CD4-positive, alpha-beta T cell treated with Interleukin-6 at 100 ng/mL for 8 hours (primary cell): ENCODE measurements around the gene LIPC.

ENCODE experiments used
- DNase-seq: peaks from one replicate; pipeline ENCODE4 v3.0.0-alpha.2; 2020; ENCODE audit warnings: mixed read lengths, low spot score

LIPC gene

GRCh38 chr15:58554758-58555157 lies 123.0 kb downstream of the LIPC start:
- DNase-seq: no peak

DNA sequence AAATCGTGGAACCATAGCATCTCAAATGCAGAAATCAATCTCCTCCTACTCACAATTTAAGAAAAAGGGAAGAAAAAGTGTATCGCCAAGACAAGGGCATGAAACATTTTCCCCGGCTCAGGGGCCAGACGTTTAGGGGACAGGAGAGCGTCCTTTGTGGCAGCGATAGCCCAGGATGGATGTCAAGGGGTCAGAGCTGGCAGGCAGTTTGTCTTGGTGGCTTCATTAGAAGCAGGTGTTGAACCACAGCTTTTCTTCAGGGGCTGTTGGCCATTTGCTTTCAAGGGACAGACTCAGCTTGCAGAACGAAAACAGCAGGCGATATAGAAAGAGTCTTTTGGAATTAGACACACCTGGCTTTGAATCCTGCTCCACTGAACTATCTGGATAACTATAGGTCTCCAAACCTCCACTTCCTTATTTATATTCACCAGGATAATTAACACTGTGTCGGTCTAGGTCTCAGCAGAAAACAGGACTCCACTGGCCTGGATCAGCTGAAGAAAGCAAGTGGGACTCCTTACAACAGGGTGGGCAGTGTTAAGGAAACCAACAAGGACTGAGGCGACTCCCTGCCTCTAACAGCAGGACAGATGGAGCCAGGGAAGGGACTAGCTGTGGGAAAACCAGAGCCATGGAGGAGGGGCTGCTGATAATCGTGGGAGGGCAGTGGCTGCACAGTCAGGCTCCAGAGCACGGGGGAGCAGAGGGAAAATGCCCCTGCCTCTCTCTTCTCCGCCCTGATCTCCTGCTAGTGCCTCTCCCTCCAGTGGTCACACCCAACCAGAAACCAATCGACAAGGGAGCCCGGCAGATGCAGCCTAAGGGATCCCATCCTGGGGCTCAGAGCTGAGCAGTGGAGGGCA lies 123.6 kb downstream of the LIPC start:
- no peak for DNase-seq

DNA sequence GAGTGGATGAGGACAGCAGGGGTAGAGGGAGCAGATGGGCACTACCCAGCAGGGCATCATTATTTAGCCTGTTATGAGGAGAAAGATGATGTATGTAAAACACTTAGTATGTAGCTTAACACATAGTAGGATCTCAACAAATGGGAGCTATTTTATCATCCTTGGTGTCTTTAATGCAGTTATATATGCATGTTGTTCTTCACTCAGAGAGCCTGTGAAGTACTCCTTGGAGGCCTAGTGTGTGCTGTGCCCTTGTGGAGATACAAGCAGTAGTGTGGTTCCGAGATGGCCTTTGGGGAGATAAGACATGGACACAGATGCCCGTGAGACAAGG lies 124.2 kb downstream of the LIPC start:
- DNase-seq: no peak

DNA sequence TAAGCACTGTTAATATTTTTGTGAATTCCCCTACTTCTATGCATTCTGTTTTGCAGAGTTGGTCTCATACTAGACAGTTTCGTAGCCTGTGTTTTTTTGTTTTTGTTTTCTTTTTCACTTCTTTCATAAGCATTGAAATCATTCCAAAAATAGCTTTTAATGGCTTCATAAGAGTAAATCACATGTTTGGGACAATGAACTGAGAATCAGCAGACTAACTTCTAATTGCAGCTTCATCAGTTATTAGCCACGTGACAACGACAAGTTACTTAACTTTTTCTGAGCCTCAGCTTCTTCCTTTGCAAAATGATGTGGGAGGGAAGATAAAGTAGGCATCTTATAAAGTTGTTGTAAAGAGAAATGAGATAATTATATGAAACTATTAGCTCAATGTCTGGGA lies 124.8 kb downstream of the LIPC start:
- no peak for DNase-seq

DNA sequence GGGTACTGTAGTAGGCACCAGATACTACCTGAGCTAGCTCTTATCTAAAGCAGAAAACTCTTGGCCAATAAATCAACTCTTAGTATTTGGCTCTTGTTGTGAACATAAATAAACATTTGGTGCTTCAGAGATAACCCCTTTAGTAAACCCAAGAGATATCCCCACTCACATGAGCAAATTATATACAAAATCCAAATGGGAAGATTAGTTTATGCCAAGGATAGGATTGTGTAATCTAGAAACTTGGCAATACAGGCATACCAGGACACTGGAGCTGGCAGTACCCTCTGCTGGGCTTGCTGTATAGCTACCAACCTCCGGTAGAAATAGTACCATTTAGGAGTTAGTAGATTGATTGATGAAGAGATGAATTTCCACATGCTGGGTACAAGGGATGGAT lies 127.0 kb downstream of the LIPC start:
- DNase-seq: no peak

DNA sequence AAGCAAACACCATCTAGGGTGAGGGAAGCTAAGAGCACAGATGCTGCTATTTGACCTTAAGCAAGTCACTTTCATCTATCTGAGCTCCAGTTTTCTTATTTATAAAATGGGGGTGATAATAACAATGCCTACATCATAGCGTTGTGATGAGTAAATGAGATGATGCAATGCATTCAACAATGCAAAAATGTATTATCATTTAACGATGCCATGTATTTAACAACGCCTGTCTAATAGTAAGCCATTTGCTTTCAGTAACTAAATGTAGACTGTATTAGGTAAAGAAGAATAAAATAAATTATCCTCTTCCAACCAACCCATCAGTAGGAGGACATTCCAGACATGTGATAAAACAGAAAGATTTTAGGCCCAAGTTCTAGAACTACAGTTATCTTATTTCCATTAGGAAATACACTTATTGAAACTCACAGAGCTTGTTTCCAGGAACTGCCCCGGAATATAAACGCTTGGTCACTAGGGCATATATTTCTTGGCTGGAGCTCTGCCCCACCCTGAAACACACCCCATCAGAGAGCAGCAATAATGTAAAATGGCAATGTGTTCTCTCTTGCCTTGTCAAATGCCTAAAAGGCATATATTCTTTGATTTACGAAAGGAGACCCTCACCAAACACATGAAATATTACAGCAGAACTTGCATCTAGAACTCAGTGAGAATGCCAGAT lies 128.3 kb downstream of the LIPC start:
- no peak for DNase-seq

GRCh38 chr15:58561321-58561720 lies 129.5 kb downstream of the LIPC start:
- DNase-seq: no peak

- no peak for DNase-seq
These were observed 130.3 kb downstream of the LIPC start for GRCh38 chr15:58562135-58562534.

DNA sequence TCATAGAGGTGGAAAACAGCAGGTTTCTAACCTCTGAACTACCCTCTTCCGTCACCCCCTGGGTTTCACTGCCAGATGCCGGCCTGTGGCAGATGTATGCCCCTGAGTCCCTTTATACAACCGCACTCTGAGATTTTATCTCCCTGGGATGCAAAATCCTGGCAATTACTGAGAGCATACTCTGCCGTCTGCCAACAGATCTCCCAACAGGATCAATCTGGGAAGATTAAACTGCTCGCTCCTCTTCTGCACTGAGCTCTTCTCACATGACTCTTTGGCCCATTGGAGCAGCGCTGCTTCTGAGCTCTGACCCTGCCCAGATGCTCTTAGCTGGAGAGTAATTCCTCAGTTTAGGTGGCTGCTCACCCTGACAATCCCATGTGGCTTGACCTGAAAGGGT lies 133.2 kb downstream of the LIPC start:
- DNase-seq: no peak

DNA sequence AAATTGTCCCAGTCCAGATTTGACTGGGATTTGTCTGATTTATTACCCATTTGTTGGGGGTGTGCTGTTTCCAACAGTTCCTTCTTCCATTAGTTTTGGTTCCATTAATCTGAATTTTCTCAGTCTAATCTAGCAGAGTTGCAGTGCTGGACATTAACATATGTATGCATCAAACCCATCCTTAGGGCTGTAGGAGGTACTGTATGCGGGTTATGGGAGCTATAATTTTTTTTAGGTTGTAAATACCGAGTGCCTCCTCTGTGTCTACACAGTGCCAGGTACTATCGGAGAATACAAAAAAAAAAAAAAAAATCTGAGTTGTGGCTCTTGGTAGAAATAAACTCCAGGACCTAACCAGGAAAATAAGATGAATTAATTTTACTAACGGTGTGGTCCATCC lies 133.8 kb downstream of the LIPC start:
- no peak for DNase-seq

GRCh38 chr15:58566029-58566428 lies 134.2 kb downstream of the LIPC start:
- no peak for DNase-seq

DNA sequence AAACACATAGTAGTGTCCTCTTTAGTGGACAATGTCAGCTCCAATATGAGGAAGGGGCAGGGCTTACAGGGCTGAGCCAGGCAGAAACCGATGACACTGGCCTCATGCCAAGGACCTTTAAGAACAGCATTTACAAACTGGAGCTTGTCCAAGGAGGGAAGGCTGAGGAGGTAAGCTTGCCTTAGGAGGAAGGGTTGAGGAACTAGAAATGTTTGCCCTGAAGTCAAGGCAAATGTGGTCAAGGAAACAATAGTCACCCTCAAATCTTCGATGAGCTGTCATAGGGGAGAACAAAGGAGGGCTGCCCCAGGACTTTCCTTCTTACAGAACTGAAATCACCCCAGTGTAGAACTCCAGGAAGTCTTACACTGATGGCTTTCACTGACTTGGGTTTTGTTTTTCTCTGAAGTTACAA lies 136.4 kb downstream of the LIPC start:
- DNase-seq: no peak

DNA sequence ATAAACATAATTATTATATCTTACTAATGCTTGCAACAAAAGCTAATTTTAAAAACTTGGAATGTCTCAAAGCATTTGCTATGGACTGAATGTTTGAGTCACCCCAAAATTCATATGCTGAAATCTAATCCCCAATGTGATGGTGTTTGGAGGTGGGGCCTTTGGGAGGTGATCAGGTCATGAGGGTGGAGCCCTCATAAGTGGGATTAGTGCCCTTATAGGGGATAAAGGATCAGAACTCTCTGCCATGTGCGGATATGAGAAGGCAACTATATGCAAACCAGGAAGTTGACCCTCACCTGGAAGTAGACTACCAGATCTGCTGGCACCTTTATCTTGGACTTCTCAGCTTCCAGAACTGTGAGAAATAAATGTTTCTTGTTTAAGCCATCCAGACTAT lies 137.7 kb downstream of the LIPC start:
- DNase-seq: no peak

DNA sequence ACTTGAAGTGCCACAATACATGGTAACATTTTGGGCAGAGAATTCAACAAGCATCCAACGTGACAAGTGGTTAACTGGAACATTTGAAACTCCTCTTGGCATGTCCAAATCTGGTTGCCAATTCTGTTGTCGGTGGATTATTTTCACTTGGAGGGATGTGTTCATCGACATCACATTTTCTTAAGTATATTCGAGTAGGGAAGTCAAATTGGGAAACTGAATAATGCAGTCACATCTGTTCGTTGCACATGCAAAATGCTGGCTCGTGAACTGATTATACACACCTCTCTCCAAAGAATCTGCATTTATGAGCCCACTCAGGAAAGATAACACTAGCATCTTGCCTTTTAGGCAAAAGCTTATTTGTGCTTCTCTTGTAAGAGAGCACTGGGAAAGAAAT lies 139.7 kb downstream of the LIPC start:
- no peak for DNase-seq

DNA sequence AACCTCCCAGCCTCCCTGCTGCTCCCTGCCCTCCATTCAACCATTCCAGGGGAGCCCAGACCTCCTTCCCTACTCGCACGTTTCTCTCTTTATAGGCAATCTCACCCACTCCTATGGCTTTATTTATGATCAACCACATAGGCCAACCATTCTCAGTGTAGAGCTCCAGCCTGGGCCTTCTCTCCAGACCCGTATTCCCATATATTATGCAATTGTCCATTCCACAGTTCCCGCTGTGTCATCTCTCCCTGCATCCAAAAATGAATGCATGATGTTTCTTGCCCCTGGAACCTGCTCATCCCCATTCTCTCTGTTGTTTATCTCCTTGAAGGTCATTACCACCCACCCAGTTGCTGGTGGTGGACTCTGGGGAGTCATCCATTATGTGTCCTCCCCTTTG lies 140.7 kb downstream of the LIPC start:
- no peak for DNase-seq

DNA sequence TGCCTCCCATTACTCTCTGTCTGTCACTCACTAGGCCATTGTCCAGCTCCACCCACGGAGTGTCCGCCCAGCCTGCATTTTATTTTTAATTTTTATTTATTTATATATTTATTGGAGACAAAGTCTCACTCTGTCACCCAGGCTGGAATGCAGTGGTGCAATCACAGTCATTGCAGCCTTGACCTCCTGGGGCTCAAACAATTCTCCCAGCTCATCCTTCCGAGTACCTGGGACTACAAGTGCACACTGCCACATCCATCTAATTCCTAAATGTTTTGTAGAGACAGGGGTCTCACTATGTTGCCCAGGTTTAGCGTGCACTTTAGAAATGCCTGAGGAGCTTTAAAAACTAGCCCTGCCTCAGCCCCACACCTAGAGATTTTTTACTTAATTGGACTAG lies 141.5 kb downstream of the LIPC start:
- no peak for DNase-seq

- DNase-seq: no peak
These were observed 142.8 kb downstream of the LIPC start for GRCh38 chr15:58574631-58575030.

GRCh38 chr15:58575045-58575786 lies 143.4 kb downstream of the LIPC start:
- DNase-seq: no peak

DNA sequence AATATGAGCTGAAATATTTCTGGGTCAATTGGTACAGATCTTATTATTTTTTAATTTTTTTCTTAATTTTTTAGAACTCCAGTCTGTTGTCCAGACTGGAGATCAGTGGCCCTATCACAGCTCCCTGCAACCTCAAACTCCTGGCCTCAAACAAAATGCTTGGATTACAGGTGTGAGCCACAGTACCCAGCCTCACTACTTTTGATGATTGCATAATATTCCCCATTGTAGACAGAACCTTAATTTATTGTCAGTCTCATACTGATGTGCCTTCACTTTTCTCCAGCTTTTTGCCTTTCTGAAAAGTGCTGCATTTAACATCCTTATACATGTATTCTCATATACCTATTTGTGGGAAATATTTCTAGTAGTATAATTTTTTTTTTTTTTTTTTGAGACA lies 144.9 kb downstream of the LIPC start:
- DNase-seq: no peak

DNA sequence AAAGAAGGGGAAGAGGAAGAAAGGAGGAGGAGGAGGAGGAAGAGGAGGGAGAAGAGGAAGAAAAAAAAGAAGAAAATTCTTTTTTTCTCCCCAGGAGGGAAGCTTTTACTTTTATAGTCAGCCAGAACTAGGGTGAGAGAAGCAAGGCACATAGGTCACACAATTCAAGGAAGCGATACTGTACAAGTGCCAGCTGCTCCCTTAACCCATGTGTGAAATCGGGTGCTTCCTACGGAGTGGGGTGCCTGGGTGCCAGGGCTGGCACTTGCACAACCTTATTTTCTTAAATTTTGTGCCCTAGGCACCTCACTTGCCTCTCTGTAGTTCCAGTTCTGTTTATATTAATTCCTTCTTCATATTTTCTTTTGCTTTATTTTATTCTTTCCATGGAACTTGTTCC lies 150.4 kb downstream of the LIPC start:
- DNase-seq: no peak

- DNase-seq: no peak
These were observed 151.5 kb downstream of the LIPC start for GRCh38 chr15:58583171-58583908.

DNA sequence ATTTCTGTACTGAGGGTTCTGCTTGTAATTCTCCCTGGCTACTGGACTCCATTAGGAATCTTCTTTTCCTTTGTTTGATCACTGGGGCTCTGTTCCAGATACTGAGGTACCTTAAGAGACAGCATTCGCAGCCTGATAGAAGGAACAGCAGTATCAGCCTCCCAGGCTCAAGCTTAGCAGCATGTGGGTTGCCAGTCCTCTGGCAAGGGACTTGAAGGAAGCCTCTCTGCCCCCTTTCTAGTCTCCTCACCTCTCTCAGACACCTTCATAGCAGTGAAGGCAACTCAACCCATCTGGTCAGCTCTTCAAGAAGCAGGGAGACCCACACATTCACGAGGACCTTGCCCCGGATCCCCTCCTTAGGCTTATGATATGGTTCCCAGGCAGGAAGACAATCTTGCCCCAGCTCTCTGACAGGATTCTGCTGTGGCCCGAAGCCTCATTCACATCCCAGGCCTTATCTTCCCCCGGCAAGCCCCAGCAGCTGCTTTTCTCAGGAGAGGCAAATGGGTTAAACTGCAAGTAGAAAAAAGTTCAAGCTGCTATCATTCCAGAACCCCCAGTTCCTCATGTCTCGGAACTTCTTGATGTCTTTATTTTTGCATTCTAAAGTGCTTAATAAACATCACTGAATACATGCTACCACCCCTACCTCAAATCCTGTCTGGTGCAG lies 153.1 kb downstream of the LIPC start:
- DNase-seq: no peak
